Lower lobe of right lung (tissue), 2 donors: ENCODE results near the gene BHLHA15. TPM values are rescaled to one million over a fixed set of nuclear protein-coding genes. Genes with fewer than 3 reads are reported as not detected.

Source experiments
- ATAC-seq, 2 donors: fragments of 200-7000 bp; cut with Tn5 transposase; one replicate each; pipeline ENCODE4 v1.9.1; 2020 to 2022; ENCODE audit warnings: mild to moderate bottlenecking in 2 of 2, moderate library complexity in 2 of 2
- DNase-seq: peaks from one replicate; pipeline ENCODE4 v3.0.0-alpha.2; 2020
- H3K27ac ChIP-seq: fragments of 200-600 bp; one replicate; pipeline ENCODE4 v1.8.0; 2022
- H3K27me3 ChIP-seq: fragments of 200-600 bp; one replicate; pipeline ENCODE4 v1.8.0; 2022; ENCODE audit warnings: low read depth
- H3K36me3 ChIP-seq: fragments of 200-600 bp; one replicate; pipeline ENCODE4 v1.8.0; 2022; ENCODE audit warnings: mild to moderate bottlenecking
- H3K4me1 ChIP-seq: fragments of 200-600 bp; one replicate; pipeline ENCODE4 v1.8.0; 2022
- H3K4me3 ChIP-seq: fragments of 200-600 bp; one replicate; pipeline ENCODE4 v1.8.0; 2022; ENCODE audit warnings: mild to moderate bottlenecking
- H3K9me3 ChIP-seq: fragments of 200-600 bp; one replicate; pipeline ENCODE4 v1.8.0; 2022
- CTCF ChIP-seq: fragments of 200-600 bp; IDR thresholded peaks from one replicate; pipeline ENCODE4 v1.8.0; 2022; ENCODE audit warnings: antibody characterized with exemption, mild to moderate bottlenecking
- intact Hi-C: fragments of 100-400 bp; cut with DNase I; formaldehyde crosslinking; loops from one replicate; pipeline ENCODE4 v1.11.0; 2022
- total RNA-seq: library from RNA; stranded (reverse); fragmentation: NEBNext Ultra II Directional; extraction: Animal tissue kit (Norgen Biotek cat#: 25700); gene quantifications from one replicate; pipeline ENCODE4 v1.2.1, GENCODE V29; 2021
- donor health status: DM: no; HTN: yes; CAD: no; lungs with severe emphysema.

The BHLHA15 gene
- total RNA-seq, 1 donor from 2014 or later: 1.2 TPM

- ATAC-seq (no peak), DNase-seq (no peak)
- Histone ChIP-seq H3K27me3 (no peaks in the 10 kb centered on the region), H3K4me1 (peaks cover 8% of the 10 kb centered on the region), H3K27ac (no peak overlapping the region), H3K36me3 (peaks cover 35% of the 10 kb centered on the region), H3K4me3 (no peak overlapping the region), H3K9me3 (no peaks in the 10 kb centered on the region)
- TF ChIP-seq CTCF: no peak
- intact Hi-C loops: no loop called here
Measured at GRCh38 chr7:98257701-98258100, 46.5 kb downstream of the BHLHA15 start.

Other genes with a start within 250 kb of the BHLHA15 start
- gene OCM2, start 221.2 kb upstream of the BHLHA15 start, total RNA-seq: not detected
- gene LMTK2, start 104.6 kb upstream of the BHLHA15 start, total RNA-seq: 24.5 TPM
- 50.1 TPM for gene TECPR1, start 40.8 kb downstream of the BHLHA15 start, total RNA-seq
- 516 TPM for gene BRI3, start 70.2 kb downstream of the BHLHA15 start, total RNA-seq
- gene BAIAP2L1, start 189.7 kb downstream of the BHLHA15 start, total RNA-seq: 21.1 TPM